GM06990 (cell line): ENCODE data around the gene SEMA3D.

Experiments used
- DNase-seq: peaks from one replicate; pipeline ENCODE4 v3.0.0-alpha.2; 2011; ENCODE audit not compliant: insufficient read length; ENCODE audit errors: extremely low read depth
- H3K27me3 ChIP-seq: replicated peaks from 2 replicates; pipeline ENCODE4 v1.6.0; 2011; ENCODE audit warnings: low read length; ENCODE audit not compliant: control insufficient read depth, insufficient read depth
- H3K36me3 ChIP-seq: 2 replicates; pipeline ENCODE4 v1.5.1; 2011; ENCODE audit warnings: low read length; ENCODE audit not compliant: control insufficient read depth, insufficient read depth
- H3K4me3 ChIP-seq: replicated peaks from 2 replicates; pipeline ENCODE4 v1.5.1; 2011; ENCODE audit warnings: low read depth, mild to moderate bottlenecking, control low read depth, low read length
- TF ChIP-seq, protein P1 (sequence below): IDR thresholded peaks from 2 replicates; pipeline ENCODE4 v1.5.1; 2011; ENCODE audit warnings: low read length, control low read depth, mild to moderate bottlenecking, inconsistent platforms; ENCODE audit not compliant: insufficient read depth, poor library complexity, severe bottlenecking

The SEMA3D gene

DNA sequence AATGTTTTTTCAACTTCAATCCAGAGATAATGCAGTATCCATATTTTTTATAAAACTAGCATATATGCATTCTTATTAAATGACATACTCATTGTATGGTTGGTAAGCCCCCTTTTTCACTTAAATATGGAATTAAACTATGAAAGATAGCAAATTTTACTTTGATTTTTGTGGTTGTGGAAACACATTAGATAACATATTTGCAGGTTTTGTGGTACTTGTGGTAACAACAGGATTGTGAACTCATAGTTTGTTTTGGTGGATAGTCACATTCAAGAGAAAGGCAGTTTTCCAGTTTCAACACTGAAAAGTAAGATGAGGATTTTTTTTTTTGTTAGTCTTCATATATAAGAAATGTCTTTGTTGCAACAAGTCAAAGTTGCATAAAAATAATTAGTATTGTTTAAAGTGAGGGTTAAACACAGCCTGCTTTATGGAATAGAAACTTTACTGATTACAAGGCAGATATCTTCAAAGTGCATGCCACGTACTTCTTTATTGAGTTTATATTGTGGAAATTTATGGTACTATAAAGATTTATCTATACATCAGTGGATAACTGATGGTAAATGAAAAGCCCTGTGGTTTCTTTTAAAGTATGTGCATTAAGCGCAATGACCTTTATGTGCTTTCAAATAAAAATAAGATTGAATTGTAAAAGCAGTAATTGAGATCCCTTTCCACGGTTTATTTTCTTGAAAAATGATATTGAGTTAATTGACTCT is 39.7 kb upstream of the SEMA3D start:
- no peak overlapping the region for H3K4me3 ChIP-seq
- no peaks in the 10 kb centered on the region for H3K27me3 ChIP-seq
- TF ChIP-seq, protein P1, sequence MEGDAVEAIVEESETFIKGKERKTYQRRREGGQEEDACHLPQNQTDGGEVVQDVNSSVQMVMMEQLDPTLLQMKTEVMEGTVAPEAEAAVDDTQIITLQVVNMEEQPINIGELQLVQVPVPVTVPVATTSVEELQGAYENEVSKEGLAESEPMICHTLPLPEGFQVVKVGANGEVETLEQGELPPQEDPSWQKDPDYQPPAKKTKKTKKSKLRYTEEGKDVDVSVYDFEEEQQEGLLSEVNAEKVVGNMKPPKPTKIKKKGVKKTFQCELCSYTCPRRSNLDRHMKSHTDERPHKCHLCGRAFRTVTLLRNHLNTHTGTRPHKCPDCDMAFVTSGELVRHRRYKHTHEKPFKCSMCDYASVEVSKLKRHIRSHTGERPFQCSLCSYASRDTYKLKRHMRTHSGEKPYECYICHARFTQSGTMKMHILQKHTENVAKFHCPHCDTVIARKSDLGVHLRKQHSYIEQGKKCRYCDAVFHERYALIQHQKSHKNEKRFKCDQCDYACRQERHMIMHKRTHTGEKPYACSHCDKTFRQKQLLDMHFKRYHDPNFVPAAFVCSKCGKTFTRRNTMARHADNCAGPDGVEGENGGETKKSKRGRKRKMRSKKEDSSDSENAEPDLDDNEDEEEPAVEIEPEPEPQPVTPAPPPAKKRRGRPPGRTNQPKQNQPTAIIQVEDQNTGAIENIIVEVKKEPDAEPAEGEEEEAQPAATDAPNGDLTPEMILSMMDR, result no peak
- H3K36me3 ChIP-seq, result no peaks in the 10 kb centered on the region
- no peak for DNase-seq

DNA sequence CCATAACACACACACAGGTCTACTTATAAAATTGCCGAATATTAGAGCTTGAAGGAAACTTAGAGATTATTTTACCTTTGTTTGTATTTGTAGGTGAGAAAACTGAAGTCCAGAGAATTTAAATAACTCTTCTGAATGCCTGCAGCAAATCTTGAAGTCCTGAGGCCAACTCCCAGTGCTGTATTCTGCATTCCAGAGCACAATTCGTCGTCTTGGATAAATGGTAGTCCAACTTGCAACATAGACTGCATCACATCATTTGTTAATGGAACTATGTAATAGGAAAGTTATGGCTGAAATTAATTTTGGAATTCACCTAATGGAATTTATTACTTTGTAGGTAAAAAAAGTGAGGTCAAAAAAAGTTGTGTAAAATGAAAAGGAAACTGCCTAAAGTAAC is 37.3 kb upstream of the SEMA3D start:
- Histone ChIP-seq H3K36me3 (no peaks in the 10 kb centered on the region), H3K4me3 (no peak overlapping the region), H3K27me3 (no peaks in the 10 kb centered on the region)
- TF ChIP-seq, protein P1, result no peak
- no peak for DNase-seq

DNA sequence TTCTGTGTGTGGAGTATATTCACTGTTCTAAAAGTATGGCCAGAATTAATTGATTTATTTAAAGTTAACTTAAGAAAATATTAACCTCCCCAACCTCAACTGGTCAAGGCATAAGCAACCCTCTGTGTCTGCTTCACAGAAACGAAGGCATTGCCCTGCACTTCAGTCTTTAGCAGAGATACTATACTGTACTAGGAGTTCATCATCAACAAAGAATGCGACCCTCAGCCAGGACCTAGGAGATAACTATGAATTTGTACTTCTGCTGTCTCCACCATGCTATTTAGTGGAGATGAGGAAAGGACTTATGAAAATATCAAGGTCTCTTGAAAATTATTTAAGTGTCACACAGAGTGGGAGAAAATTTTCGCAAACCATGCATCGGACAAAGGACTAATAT is 35.7 kb upstream of the SEMA3D start:
- Histone ChIP-seq H3K36me3 (no peaks in the 10 kb centered on the region), H3K27me3 (no peaks in the 10 kb centered on the region), H3K4me3 (no peak overlapping the region)
- no peak for DNase-seq
- TF ChIP-seq, protein P1, result no peak

DNA sequence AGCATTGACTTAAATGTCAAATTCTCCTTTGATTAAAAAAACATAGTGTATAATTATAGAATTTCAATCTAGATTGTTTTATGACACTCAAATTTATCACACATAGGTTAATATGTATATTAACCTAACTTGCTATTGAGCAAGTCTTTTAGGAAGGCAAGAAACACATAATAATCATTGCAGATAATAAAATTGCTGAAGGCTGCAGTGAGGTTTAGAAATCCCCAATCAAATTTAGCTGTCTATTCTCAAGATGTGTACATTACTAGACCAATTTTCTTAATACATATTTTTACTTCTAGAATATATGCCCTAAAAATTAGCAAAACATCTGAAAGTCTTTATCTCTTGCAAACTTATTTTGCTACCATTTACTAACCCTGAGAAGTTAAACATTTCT is 34.9 kb upstream of the SEMA3D start:
- DNase-seq, result no peak
- Histone ChIP-seq H3K4me3 (no peak overlapping the region), H3K36me3 (no peaks in the 10 kb centered on the region), H3K27me3 (no peaks in the 10 kb centered on the region)
- TF ChIP-seq, protein P1, result no peak

DNA sequence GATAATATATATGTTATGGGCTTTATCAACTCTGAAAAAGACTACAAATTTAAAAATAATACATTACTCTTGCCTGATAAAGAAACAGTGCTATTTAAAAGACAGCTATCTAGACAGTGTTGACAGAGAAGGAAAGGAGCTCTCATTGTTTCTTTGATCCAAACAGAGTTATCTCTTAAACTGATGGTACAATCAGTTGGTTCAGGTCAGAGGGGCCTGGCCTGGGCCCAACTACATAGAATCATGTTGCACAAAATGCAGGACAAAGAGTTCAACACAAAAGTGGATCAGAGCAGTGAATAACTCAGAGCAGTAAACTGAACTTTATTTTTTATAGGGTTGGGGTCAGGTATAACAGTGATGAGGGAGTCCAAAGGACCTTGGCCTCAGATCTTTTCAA is 33.8 kb upstream of the SEMA3D start:
- DNase-seq, result no peak
- TF ChIP-seq, protein P1, result no peak
- Histone ChIP-seq H3K36me3 (no peaks in the 10 kb centered on the region), H3K4me3 (no peak overlapping the region), H3K27me3 (no peaks in the 10 kb centered on the region)

DNA sequence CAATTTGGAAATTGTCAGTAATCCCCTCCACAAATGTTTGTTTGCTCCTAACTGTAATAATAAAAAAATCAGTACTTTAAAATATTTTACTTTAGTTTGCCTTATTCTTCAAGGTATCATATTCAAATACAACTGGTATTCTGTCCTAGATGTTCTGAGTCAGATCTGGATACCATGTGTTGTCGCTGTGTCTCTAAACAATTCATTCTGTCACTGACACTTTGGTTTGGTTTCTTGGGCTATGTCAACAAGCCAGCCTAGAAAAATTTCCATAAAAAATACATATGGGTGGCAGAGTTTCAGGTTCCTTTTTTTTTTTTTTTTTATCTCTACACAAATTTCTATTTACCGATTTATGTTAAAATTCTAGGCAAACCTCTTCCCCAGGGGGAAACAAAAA is 33.2 kb upstream of the SEMA3D start:
- TF ChIP-seq, protein P1, result no peak
- H3K4me3 ChIP-seq, result no peak overlapping the region
- no peaks in the 10 kb centered on the region for H3K36me3 ChIP-seq
- H3K27me3 ChIP-seq, result no peaks in the 10 kb centered on the region
- no peak for DNase-seq
